ENCODE measurements around the gene DST. TPM values are rescaled to one million over a fixed set of nuclear protein-coding genes. Genes with fewer than 3 reads are reported as not detected.

The DST gene
- total RNA-seq: 10 to 100 TPM in 1 of 2 donors, 1 to 10 TPM in 1; 7.2 to 10.9 TPM

DNA sequence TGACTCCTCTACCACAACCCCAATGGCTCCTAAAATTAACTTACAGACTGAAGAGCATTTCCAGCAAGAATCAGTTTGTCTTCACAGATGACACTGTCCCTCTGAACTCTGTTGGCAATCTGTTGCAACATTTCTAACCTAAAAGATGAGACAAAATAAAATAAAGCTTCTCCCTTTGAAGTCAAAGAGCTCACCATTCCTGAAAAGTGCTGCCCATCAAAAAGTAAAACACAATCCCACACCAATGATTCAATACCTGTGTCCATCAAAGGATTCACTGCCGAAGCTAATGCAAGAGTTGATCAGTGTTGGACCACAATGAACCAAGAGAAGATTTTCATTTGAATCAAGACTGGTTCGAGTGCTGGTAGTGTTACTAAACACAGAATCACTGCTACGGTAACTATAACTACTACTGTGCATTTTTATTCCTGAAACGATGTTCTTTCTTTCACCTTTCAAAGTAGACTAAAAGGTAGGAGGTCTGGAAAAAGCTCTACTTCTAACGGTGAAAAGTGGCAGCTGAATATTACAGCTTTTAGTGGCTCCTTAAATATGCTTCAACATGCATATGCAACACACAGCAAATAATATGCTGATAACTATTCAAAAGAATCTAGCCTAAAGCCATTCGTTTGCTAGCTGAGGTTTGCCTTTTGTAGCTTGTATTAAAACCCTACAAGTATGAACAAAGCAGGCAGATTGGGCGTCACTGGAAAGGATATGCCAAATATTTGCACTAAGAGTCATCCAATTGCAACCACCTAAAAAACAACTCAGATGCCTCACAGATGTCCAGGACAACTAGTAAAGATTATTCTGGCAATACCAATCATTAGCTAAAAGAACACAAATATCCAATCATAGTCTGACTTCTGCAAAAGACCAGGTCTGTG lies at the start of gene DST:
TSS of gene DST (minus strand) at position 524 of the 896 bp plus-strand sequence.
- no peak within 1 kb of the TSS for H3K27ac Mint-ChIP-seq
- H3K9me3 Mint-ChIP-seq: no peaks in the 10 kb centered on the region
- ATAC-seq (no peak), DNase-seq (ENCODE audit: low spot score in 2 of 2) (no peak)
- H3K36me3 Mint-ChIP-seq: no peaks in the 10 kb centered on the region

DNA sequence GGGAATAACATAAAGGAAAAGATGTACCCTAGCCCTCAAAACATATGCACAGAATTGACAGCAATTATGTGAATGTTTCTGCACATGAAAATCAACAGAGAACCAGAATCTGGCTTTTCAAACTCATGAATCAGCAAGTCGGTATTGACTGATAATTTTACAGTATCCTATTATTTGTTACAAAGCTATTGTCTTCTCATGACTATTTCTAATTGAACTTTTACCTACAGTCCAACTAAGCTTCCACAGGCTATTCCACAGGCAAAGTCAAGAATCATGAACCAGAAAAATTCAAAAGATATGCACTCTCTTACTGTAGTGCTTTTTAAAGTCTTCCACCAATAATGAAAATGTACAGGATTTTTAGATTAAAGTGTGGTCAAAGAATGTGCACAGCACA lies 49.1 kb upstream of the DST start:
- ATAC-seq (no peak), DNase-seq (ENCODE audit: low spot score in 2 of 2) (no peak)
- no peaks in the 10 kb centered on the region for H3K36me3 Mint-ChIP-seq
- H3K27ac Mint-ChIP-seq: no peak overlapping the region
- no peaks in the 10 kb centered on the region for H3K9me3 Mint-ChIP-seq

DNA sequence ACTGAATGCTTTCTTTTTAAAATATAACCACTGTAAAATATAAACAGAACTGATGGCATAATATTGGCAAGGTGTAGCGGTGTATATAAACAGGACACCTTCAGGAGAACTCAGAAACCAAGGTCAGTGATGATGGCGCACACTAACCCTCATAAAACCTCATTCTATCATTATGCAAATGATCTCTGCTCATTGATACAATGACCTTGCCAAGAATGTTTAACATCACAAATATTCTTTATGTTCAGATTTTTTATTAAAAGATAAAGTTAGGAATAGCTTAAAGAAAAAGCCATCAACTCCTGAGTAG lies 48.6 kb upstream of the DST start:
- no peaks in the 10 kb centered on the region for H3K36me3 Mint-ChIP-seq
- H3K9me3 Mint-ChIP-seq: no peaks in the 10 kb centered on the region

DNA sequence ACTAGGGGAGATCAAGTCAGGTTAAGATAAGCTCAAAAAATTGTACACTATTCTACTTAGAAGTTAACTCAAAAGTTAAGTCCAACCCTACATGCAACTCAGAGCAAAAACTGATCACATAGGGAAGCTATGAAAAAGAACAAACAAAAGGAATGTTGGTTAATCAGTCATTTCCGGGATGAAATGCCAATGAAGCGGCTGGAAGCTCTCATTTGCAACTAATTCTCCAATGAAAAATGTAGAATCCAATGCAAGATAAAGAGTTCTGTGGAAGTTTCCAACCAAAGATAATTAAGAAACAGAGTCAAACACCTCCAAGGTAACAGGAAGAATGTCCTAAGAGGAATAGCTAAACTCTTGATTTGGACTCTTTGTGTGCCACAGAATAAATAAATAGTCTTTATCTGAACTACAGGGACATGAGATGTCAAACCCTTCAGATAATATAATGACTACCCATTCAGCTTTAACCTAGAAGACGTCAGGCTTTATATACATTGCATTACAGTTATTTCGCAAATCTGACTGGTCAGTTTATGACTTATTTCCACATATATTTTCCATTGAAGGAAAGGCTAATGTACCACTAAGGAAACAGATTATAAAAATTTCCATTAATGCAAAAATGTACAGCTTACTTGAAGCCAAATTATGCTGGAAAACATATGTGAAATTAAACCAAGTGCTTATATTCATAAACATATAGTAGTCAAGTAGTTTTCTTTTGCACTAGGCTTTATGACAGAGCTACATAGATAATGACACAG lies 48.0 kb upstream of the DST start:
- H3K36me3 Mint-ChIP-seq: no peaks in the 10 kb centered on the region

More for the DNA sequence above, 48.6 kb upstream of the DST start:
- H3K27ac Mint-ChIP-seq: no peak overlapping the region
- ATAC-seq (no peak), DNase-seq (ENCODE audit: low spot score in 2 of 2) (no peak)

DNA sequence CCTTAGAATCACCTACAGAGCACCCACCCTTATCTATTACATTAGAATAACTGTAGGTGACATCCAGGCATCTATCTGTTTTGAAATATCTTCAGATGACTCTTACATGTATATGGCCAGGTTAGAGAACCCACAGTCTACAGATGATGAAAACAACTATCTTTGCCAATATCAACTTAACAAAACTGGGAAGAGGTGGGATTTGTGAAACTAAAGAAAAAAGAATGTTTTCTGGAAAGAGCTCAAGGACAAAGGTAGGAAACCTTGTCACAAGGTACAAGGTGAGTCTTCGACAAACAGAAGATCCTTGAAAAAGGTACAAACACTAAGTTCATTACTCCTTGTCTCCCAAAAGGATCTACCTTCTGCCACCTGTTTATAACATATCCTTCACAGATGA lies 47.0 kb upstream of the DST start:
- DNase-seq (ENCODE audit: low spot score in 2 of 2): no peak
- no peaks in the 10 kb centered on the region for H3K9me3 Mint-ChIP-seq
- H3K27ac Mint-ChIP-seq: no peak overlapping the region
- no peaks in the 10 kb centered on the region for H3K36me3 Mint-ChIP-seq
- no peak for ATAC-seq

More for the DNA sequence above, 48.0 kb upstream of the DST start:
- DNase-seq (ENCODE audit: low spot score in 2 of 2) (no peak), ATAC-seq (no peak)
- Mint-ChIP-seq H3K27ac (no peak overlapping the region), H3K9me3 (no peaks in the 10 kb centered on the region)

DNA sequence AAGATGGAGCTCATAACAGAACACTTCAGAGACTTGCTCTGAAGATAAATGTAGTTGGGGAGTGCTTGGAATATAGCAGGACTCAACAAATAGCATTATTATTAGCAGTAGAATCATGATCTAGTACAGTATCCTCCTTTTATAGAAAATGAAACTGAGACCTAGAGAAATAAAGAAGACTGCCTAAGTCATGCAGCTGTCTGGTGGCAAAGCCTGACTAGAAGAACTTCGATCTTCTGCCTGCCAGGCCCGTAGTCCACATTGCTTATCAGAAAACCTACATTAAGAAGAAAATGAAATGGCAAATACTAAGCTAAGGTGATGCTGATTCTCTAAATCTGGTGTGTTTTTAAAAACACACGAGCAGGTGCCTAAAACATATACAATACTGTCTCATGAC lies 46.4 kb upstream of the DST start:
- ATAC-seq (no peak), DNase-seq (ENCODE audit: low spot score in 2 of 2) (no peak)
- no peak overlapping the region for H3K27ac Mint-ChIP-seq
- H3K9me3 Mint-ChIP-seq: no peaks in the 10 kb centered on the region
- H3K36me3 Mint-ChIP-seq: no peaks in the 10 kb centered on the region

DNA sequence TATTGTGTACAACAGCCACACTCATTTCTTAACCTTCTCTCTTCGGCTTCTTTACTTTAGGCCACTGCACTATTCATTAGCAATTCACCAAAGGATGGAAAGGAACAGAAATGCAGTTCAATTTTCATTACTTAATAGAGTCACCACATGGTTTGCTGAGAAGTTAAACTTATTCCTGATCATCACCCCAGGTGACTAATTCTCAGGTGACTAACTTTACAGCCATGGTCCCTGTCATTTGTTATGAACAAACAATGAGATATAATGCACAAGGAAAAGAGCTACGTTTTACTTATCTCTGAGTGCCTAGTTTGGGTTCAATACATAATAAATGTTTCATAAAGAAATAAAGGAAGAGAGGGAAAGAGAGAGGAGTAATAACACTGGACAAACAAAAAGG lies 45.8 kb upstream of the DST start:
- Mint-ChIP-seq H3K9me3 (no peaks in the 10 kb centered on the region), H3K36me3 (no peaks in the 10 kb centered on the region), H3K27ac (no peak overlapping the region)
- DNase-seq (ENCODE audit: low spot score in 2 of 2) (no peak), ATAC-seq (no peak)

DNA sequence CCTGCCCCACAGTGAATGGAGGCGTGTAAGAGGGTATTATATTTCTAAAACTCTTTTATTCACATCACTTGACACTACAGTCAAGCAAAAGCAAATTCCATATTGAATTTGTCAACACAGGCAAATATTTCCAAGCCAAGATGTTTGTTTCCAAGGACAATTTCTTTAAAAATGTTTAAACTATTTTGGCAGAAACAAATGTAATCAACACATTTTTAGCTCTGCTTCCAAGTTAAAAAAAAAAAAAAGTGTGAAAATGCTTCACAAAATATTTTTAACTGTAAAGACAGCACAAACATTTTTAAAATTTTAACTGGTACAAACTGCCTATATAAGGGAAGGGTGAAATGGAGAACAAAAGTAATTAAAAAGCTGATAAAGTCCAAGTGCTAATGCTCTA lies 44.9 kb upstream of the DST start:
- Mint-ChIP-seq H3K36me3 (no peaks in the 10 kb centered on the region), H3K9me3 (no peaks in the 10 kb centered on the region), H3K27ac (no peak overlapping the region)
- DNase-seq (ENCODE audit: low spot score in 2 of 2) (no peak), ATAC-seq (no peak)

DNA sequence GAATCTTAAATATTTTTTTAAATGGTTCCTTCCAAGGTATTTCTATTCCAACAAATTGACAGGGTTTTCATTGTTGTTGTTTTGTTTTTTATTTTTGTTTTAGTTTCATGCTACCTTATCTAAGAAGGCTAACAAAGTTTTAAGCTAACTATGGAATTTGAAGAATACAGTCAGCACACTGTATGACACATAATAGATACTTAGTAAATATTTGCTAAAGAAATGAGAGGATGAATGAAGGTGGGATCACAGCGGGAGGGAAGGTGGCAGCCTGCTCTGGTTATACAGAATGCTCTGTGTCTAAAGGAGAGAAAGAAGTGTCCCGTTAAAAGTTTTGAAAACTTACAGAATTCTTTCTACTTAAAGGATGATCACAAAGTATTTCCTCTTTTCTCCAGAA lies 43.7 kb upstream of the DST start:
- ATAC-seq (no peak), DNase-seq (ENCODE audit: low spot score in 2 of 2) (no peak)
- Mint-ChIP-seq H3K36me3 (no peaks in the 10 kb centered on the region), H3K9me3 (no peaks in the 10 kb centered on the region), H3K27ac (no peak overlapping the region)

DNA sequence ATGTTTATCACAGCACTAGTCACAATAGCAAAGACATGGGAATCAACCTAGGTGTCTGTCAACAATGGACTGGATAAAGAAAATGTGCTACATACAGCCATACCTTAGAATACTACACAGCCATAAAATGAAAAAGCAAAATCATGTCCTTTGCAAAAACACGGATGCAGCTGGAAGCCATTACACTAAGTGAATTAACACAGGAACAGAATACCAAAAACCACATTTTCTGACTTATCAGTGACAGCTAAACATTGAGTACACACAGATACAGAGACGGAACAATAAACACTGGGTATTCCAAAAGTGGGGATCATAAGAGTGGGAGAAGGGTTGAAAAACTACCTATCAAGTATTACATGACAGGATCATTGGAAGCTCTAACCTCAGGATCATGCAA lies 43.3 kb upstream of the DST start:
- no peak overlapping the region for H3K27ac Mint-ChIP-seq
- ATAC-seq: no peak

DNA sequence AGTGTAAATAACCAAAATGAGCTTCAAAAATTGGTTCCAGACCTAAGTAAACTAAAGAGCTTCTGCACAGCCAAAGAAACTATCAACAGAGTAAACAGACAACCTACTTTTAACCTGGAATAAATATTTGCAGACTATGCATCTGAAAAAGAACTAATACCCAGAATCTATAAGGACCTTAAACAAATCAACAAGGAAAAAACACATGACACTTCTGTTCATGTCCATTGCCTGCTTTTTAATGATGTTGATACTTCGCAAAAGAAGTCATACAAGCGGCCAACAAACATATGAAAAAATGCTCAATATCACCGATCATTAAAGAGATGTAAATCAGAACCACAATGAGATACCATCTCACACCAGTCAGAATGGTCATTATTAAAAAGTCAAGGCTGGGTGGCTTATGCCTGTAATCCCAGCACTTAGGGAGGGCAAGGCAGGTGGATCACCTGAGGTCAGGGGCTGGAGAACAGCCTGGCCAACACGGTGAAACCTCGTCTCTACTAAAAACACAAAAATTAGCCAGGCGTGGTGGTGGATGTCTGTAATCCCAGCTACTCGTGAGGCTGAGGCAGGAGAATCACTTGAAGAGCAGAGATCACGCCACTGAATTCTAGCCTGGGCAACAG lies 42.5 kb upstream of the DST start:
- Mint-ChIP-seq H3K27ac (no peak overlapping the region), H3K36me3 (no peaks in the 10 kb centered on the region), H3K9me3 (no peaks in the 10 kb centered on the region)
- DNase-seq (ENCODE audit: low spot score in 2 of 2) (no peak), ATAC-seq (no peak)

More for the DNA sequence above, 43.3 kb upstream of the DST start:
- Mint-ChIP-seq H3K36me3 (no peaks in the 10 kb centered on the region), H3K9me3 (no peaks in the 10 kb centered on the region)
- DNase-seq (ENCODE audit: low spot score in 2 of 2): no peak

DNA sequence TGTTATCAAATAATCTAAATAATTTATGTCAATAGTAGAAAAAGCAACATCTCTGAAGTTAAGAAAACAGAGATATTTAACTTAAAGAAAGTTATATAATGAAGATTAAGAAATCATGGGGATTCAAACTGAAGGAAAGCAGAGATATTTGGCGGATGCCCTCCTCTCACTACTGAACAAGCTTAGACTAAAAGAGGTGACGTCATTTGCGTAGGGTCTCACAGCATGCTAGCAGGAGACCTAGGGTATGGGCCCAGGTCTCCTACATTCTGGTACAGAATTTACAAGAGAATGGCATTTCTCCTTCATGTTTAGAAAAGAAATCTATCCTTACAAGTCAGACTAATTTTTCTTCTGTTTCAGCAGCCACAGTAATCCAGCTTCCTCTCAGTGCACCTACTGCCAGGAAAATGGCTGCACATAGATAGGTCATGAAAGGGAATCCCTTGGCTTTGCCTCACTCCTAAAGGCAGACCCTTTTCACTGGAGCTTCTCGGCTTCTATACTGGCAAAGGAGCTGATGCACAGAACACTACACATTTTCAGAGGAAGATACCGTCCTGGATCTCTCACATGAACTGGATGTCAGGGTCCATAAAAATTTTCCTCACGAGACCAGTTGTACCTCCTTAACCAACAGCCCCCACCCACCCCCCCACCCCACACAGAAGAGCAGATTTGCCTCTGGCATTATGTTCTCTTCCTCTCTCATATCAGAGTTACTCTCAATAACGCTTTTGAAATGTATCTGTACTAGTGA lies 41.8 kb upstream of the DST start:
- Mint-ChIP-seq H3K9me3 (no peaks in the 10 kb centered on the region), H3K36me3 (no peaks in the 10 kb centered on the region), H3K27ac (no peak overlapping the region)
- ATAC-seq: no peak
- DNase-seq (ENCODE audit: low spot score in 2 of 2): no peak

DNA sequence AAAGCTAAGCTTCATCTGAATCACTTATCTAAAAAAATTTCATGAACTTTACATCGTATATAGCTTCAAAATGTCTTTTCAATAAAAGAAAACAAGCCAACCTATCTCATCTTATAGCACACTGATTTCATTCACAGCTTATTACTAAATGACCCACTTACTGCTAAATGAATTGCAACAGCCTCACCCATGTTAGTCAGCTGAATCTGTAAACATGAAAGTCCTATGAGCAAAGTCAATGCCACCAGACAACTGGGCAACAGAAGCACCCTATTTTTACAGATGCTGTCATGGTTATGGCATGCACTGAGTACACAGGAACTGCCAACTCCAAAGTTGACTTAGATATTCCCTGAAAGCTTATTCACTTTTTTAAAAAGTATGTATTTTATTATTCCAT lies 41.2 kb upstream of the DST start:
- Mint-ChIP-seq H3K36me3 (no peaks in the 10 kb centered on the region), H3K9me3 (no peaks in the 10 kb centered on the region), H3K27ac (no peak overlapping the region)
- no peak for ATAC-seq
- no peak for DNase-seq (ENCODE audit: low spot score in 2 of 2)

DNA sequence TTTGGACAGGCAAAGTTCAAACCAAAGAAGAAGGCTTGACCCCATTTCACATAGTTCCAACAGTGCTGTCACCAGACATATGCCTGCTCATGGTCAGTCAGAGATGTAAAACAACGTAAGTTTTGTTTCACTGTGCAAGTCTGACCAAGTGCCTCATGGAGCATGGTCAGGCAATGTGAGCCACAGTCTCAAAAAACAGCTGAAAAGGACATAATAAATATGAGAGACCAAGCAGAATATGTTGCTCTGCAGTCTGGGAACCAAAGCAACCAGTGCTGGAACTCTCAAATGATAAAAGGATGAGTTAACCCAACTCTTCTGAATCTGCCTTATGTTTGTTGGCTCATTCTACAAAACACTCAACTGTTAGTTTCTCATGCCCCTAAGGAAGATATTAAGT lies 39.9 kb upstream of the DST start:
- Mint-ChIP-seq H3K9me3 (no peaks in the 10 kb centered on the region), H3K27ac (no peak overlapping the region), H3K36me3 (no peaks in the 10 kb centered on the region)
- no peak for DNase-seq (ENCODE audit: low spot score in 2 of 2)
- ATAC-seq: no peak

DNA sequence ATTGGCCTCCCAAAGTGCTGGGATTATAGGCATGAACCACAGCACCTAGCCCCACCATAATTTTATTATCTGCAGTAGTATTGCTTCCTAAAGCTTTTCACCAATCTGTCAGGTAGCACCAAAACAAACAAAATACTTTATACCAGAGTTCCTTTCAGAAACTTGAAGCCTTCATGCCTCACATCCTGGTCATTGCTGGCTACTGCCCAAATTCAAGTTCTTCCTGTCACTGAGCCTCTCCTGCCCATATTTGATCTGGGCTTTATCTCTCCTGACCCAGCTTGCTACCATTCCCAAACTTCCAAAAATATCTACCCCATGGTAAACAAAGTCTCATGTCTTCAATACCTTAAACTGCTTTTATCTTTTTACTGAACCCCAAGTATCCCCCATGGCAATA lies 34.9 kb upstream of the DST start:
- ATAC-seq (no peak), DNase-seq (ENCODE audit: low spot score in 2 of 2) (no peak)
- Mint-ChIP-seq H3K36me3 (no peaks in the 10 kb centered on the region), H3K27ac (no peak overlapping the region), H3K9me3 (no peaks in the 10 kb centered on the region)

DNA sequence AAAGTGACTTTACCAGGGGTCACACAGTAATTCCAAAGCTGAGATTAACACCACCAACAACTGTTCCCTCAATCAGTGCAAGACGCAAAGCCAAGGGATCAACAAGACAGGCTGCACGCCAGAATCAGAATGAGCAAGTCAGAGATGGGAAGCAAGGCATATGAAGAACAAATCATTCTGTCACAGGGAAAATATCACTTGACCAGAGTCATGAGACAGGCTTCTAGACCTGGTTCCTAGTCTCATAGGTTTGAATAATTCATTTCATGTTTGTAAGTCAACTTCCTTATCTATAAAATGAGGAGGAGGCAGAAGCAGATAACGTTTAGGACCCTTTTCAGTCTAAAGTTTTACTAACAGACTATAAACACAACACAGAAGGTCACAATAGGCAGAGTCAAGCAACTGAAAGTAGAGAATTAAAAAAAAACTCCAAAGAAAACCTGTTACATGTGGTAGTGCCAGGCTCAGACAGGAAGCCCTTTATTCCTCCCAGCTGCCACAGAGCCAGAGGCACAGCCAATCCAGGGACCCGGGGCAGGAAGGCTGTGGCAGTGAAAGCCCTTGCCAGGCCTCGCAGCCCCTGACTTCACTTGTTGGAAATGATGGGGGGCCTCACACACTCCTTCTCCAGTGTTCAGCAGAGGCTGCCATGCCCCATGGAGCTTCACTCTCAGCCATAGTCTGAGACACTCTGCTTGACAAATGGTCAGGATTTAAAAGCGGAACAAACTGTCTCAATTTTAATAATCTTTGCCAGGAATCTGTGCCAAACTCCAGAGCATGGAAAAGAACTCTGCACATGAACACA lies 29.2 kb upstream of the DST start:
- Mint-ChIP-seq H3K9me3 (no peaks in the 10 kb centered on the region), H3K27ac (no peak overlapping the region), H3K36me3 (no peaks in the 10 kb centered on the region)
- DNase-seq (ENCODE audit: low spot score in 2 of 2) (no peak), ATAC-seq (no peak)
